Measurements from ENCODE around the gene SLC26A1. TPM values are rescaled to one million over a fixed set of nuclear protein-coding genes. Genes with fewer than 3 reads are reported as not detected.

The SLC26A1 gene
- polyA plus RNA-seq, 3 donors = 0.11 to 0.51 (median 0.31) TPM

Other genes with a start within 250 kb of the SLC26A1 start
- gene CPLX1, start 167.3 kb downstream of the SLC26A1 start, polyA plus RNA-seq = 10 to 100 TPM in 1 of 3 donors, 1 to 10 TPM in 2; 1.2 to 12.7 (median 2.4) TPM
- gene GAK, start 61.1 kb downstream of the SLC26A1 start, polyA plus RNA-seq = 10 to 100 TPM; 75.2 to 90.3 (median 77.5) TPM
- 10 to 100 TPM; 13.8 to 33.2 (median 22.7) TPM for gene TMEM175, start 60.9 kb downstream of the SLC26A1 start, polyA plus RNA-seq
- 1 to 10 TPM; 6.4 to 7.1 (median 6.6) TPM for gene DGKQ, start 19.8 kb downstream of the SLC26A1 start, polyA plus RNA-seq
- 10 to 100 TPM; 10.8 to 23.9 (median 13.7) TPM for gene IDUA, start 6.4 kb downstream of the SLC26A1 start, polyA plus RNA-seq
- gene FGFRL1, start 18.2 kb upstream of the SLC26A1 start, polyA plus RNA-seq = 100 to 1,000 TPM in 1 of 3 donors, 10 to 100 TPM in 2; 20.7 to 142 (median 32.4) TPM
- 10 to 100 TPM in 1 of 3 donors, 1 to 10 TPM in 2; 4.3 to 17.4 (median 4.7) TPM for gene RNF212, start 120.2 kb upstream of the SLC26A1 start, polyA plus RNA-seq
- gene SPON2, start 179.2 kb upstream of the SLC26A1 start, polyA plus RNA-seq = 10 to 100 TPM in 2 of 3 donors, 1 to 10 TPM in 1; 8.7 to 36.4 (median 26.3) TPM

Measured in adipose tissue (tissue), 3 donors.